ENCODE results near the gene CDR2L. TPM values are rescaled to one million over a fixed set of nuclear protein-coding genes. Genes with fewer than 3 reads are reported as not detected.

The CDR2L gene
- total RNA-seq = 10 to 100 TPM; 14.6 to 36.7 (median 24.3) TPM

DNA sequence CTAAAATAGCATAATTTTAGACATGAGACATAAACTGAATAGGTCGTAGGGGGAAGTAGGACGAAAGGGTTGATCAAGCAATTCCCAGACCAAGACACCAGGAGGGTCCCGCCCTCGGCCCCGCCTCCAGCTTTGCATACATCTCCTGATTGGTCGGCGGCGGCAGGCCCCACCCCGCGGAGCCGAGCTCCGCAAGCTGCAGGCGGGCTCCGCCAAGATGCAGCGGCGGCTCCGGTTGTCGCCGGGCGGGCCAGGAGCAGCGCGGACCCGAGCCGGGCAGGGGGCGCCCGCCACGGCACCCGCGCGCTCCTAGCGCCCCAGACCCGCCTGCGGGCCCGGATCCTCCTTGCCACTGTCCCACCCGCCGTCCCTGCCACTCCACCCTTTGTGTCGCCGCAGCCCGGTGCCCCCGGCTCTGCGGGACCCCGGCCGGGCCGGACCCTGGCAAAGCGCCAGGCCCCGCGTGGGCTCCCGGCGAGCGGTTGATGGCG lies at the start of gene CDR2L:
TSS of gene CDR2L (plus strand) at position 215 of the 491 bp plus-strand sequence. CDS start 412 bp downstream, outside the sequence.
- intact Hi-C loops (cut with DNase I) = loop anchor here (2.0 to 5.0 kb wide), 2 partner anchors 25 to 45 kb away; partner anchors contain the start of gene MRPL58
- Histone ChIP-seq H3K36me3 (no peaks in the 10 kb centered on the region), H3K9me3 (no peaks in the 10 kb centered on the region), H3K4me3 (peak within 1 kb of the TSS; percentile 73 to 94 (median 90)), H3K4me1 (peaks cover 33 to 47% (median 37%) of the 10 kb centered on the region in 4 donors), H3K27ac (replicated peaks in 1 of 4) (peak within 1 kb of the TSS; percentile 92 to 98 (median 96)), H3K27me3 (no peaks in the 10 kb centered on the region)
- TF ChIP-seq, protein P1, sequence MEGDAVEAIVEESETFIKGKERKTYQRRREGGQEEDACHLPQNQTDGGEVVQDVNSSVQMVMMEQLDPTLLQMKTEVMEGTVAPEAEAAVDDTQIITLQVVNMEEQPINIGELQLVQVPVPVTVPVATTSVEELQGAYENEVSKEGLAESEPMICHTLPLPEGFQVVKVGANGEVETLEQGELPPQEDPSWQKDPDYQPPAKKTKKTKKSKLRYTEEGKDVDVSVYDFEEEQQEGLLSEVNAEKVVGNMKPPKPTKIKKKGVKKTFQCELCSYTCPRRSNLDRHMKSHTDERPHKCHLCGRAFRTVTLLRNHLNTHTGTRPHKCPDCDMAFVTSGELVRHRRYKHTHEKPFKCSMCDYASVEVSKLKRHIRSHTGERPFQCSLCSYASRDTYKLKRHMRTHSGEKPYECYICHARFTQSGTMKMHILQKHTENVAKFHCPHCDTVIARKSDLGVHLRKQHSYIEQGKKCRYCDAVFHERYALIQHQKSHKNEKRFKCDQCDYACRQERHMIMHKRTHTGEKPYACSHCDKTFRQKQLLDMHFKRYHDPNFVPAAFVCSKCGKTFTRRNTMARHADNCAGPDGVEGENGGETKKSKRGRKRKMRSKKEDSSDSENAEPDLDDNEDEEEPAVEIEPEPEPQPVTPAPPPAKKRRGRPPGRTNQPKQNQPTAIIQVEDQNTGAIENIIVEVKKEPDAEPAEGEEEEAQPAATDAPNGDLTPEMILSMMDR (IDR thresholded peaks at IDR 0.05) = no peak
- TF ChIP-seq EP300 (IDR thresholded peaks at IDR 0.05) = no peak
- TF ChIP-seq POLR2AphosphoS5 (IDR thresholded peaks at IDR 0.05) = peak; percentile 90 to 92
- TF ChIP-seq POLR2A (IDR thresholded peaks at IDR 0.05; ENCODE audit: low read depth) = peak; percentile 67
- WGBS = 0% methylated on average over 2 of the region's 51 CpGs
- peak; percentile 99 for DNase-seq (ENCODE audit: extremely low spot score)

- intact Hi-C loops (cut with DNase I) = no loop called here
- no peaks in the 10 kb centered on the region for H3K36me3 ChIP-seq
- 68% methylated on average over 8 of the region's 8 CpGs for WGBS
- peaks cover 0 to 14% (median 12%) of the 10 kb centered on the region in 4 donors for H3K4me1 ChIP-seq
- H3K27ac ChIP-seq (replicated peaks in 1 of 4) = no peak overlapping the region
- no peaks in the 10 kb centered on the region for H3K9me3 ChIP-seq
- no peak for DNase-seq (ENCODE audit: extremely low spot score)
- no peak overlapping the region for H3K4me3 ChIP-seq
- no peak for TF ChIP-seq EP300 (IDR thresholded peaks at IDR 0.05)
- no peak for TF ChIP-seq POLR2A (IDR thresholded peaks at IDR 0.05; ENCODE audit: low read depth)
- TF ChIP-seq POLR2AphosphoS5 (IDR thresholded peaks at IDR 0.05) = no peak
- TF ChIP-seq, protein P1 (IDR thresholded peaks at IDR 0.05) = no peak
- H3K27me3 ChIP-seq = peaks cover 6 to 85% (median 34%) of the 10 kb centered on the region in 4 donors
Measured at GRCh38 chr17:74938194-74938950, 49.1 kb upstream of the CDR2L start.

DNA sequence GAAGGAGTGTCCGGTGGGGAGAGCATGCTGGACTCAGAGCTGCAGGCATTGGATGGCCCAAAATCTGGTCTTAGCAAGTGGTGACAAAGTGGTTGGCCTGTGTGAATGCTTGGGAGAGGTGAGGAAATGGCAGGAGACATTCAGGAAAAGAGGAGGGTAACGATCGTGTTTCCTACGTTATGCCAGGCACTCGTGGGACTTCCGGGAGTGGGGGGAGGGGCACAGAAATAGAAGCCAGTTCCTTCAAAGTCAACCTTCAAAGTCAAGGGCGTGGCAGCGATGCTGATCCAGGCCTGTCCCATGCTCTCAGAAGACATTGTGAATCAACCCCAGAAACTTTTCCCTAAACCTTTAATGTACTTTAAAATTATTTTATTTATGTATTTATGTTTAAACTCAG lies 47.9 kb upstream of the CDR2L start:
- H3K27me3 ChIP-seq = peaks cover 6 to 81% (median 34%) of the 10 kb centered on the region in 4 donors
- WGBS = 55% methylated on average over 8 of the region's 8 CpGs
- no peaks in the 10 kb centered on the region for H3K9me3 ChIP-seq
- peaks cover 0 to 14% (median 12%) of the 10 kb centered on the region in 4 donors for H3K4me1 ChIP-seq
- DNase-seq (ENCODE audit: extremely low spot score) = no peak
- H3K4me3 ChIP-seq = no peak overlapping the region
- intact Hi-C loops (cut with DNase I) = no loop called here
- H3K36me3 ChIP-seq = no peaks in the 10 kb centered on the region
- H3K27ac ChIP-seq (replicated peaks in 1 of 4) = no peak overlapping the region
- TF ChIP-seq POLR2AphosphoS5 (IDR thresholded peaks at IDR 0.05) (no peak), EP300 (IDR thresholded peaks at IDR 0.05) (no peak), POLR2A (IDR thresholded peaks at IDR 0.05; ENCODE audit: low read depth) (no peak)
- TF ChIP-seq, protein P1 (IDR thresholded peaks at IDR 0.05) = no peak

DNA sequence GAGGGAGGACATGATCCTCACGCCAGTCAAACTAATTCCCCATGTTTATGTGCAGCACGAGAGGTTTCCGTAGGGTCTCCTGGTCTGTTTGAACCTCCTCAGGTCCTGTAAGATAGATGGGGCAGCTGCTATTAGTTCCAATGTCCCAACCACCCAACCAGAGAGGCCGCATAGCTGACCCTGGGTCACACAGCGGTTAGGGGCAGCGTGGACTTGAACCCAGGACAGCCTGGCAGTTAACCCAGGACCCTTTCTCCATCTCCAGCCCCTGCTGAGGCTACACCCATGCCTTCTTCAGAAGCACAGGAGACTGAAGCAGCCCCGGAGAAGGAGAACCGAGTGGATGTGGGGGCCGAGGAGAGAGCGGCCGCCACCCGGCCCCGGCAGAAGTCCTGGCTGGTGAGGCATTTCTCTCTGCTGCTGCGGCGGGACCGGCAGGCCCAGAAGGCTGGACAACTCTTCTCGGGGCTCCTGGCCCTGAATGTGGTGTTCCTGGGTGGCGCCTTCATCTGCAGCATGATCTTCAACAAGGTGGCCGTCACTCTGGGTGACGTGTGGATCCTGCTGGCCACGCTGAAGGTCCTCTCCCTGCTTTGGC lies 46.2 kb upstream of the CDR2L start:
- DNase-seq (ENCODE audit: extremely low spot score) = no peak
- no peak overlapping the region for H3K4me3 ChIP-seq
- TF ChIP-seq POLR2AphosphoS5 (IDR thresholded peaks at IDR 0.05) (no peak), POLR2A (IDR thresholded peaks at IDR 0.05; ENCODE audit: low read depth) (no peak), EP300 (IDR thresholded peaks at IDR 0.05) (no peak)
- TF ChIP-seq, protein P1 (IDR thresholded peaks at IDR 0.05) = no peak
- 83% methylated on average over 16 of the region's 21 CpGs for WGBS
- H3K9me3 ChIP-seq = no peaks in the 10 kb centered on the region
- H3K4me1 ChIP-seq = peaks cover 0 to 3% (median 3%) of the 10 kb centered on the region in 4 donors
- H3K36me3 ChIP-seq = no peaks in the 10 kb centered on the region
- no peak overlapping the region for H3K27ac ChIP-seq (replicated peaks in 1 of 4)
- intact Hi-C loops (cut with DNase I) = no loop called here
- H3K27me3 ChIP-seq = peaks cover 0 to 70% (median 20%) of the 10 kb centered on the region in 4 donors
